BJ (cell line): Measurements from ENCODE around the gene SMIM33. TPM values are rescaled to one million over a fixed set of nuclear protein-coding genes. Genes with fewer than 3 reads are reported as not detected.
A peak's percentile ranks its signal among the peaks of the same experiment; 100 is the strongest.
"Not testable (repeated sequence)": the region's sequence is repeated elsewhere in the genome, so short reads cannot be mapped to it uniquely, and the experiment has no call there.

Experiments
- CTCF ChIA-PET: fragments of 350-600 bp; formaldehyde crosslinking; extraction: SDS; loops from one replicate; lab custom pipeline; 2021; ENCODE audit warnings: antibody characterized with exemption, inconsistent platforms; lab: Yijun Ruan, JAX
- POLR2A ChIA-PET: fragments of 300-600 bp; sonication (Branson Sonifier 250); formaldehyde crosslinking; extraction: SDS; loops from one replicate; lab custom pipeline; 2021; ENCODE audit warnings: antibody characterized with exemption; lab: Charles Lee
- DNase-seq: peaks from one replicate; pipeline ENCODE4 v3.0.0-alpha.2; 2011; ENCODE audit warnings: low read depth
- H3K27me3 ChIP-seq: 2 replicates; pipeline ENCODE4 v1.6.0; 2011; ENCODE audit warnings: low read length; ENCODE audit not compliant: control insufficient read depth, insufficient read depth
- H3K36me3 ChIP-seq: 2 replicates; pipeline ENCODE4 v1.5.1; 2011; ENCODE audit warnings: low read length; ENCODE audit not compliant: control insufficient read depth, insufficient read depth
- H3K4me3 ChIP-seq: 2 replicates; pipeline ENCODE4 v1.5.1; 2011; ENCODE audit warnings: low read depth, mild to moderate bottlenecking, control low read depth, low read length
- CTCF ChIP-seq: IDR thresholded peaks from 2 replicates; pipeline ENCODE4 v1.5.1; 2011; ENCODE audit warnings: low read depth, mild to moderate bottlenecking, control low read depth, inconsistent platforms, low read length, moderate library complexity; ENCODE audit not compliant: insufficient read depth
- polyA plus RNA-seq: library from polyadenylated mRNA; depleted of rRNA; stranded (reverse); fragments of >200 nt; gene quantifications from 2 replicates; pipeline ENCODE4 v1.2.3, GENCODE V29; 2011

The SMIM33 gene
- polyA plus RNA-seq, 1 experiment = not detected

GRCh38 chr5:139431706-139432105 lies 39.1 kb upstream of the SMIM33 start:
- POLR2A ChIA-PET = no interaction called here
- CTCF ChIA-PET = no interaction called here
- TF ChIP-seq CTCF = no peak
- no peak overlapping the region for H3K4me3 ChIP-seq
- no peak for DNase-seq
- H3K27me3 ChIP-seq = no peaks in the 10 kb centered on the region
- H3K36me3 ChIP-seq = no peaks in the 10 kb centered on the region

GRCh38 chr5:139435676-139436075 lies 35.1 kb upstream of the SMIM33 start:
- H3K27me3 ChIP-seq = no peaks in the 10 kb centered on the region
- no peak for DNase-seq
- no peak overlapping the region for H3K4me3 ChIP-seq
- ChIA-PET POLR2A (no interaction called here), CTCF (interaction anchor here (0.8 to 1.5 kb wide), 3 partner anchors 10 to 15 kb away, joined by 3 to 8 read pairs (median 8); no protein-coding TSS in a partner anchor)
- no peaks in the 10 kb centered on the region for H3K36me3 ChIP-seq
- TF ChIP-seq CTCF = no peak

- ChIA-PET POLR2A (no interaction called here), CTCF (interaction anchor here (0.5 to 2.3 kb wide), 4 partner anchors 15 to 124 kb away, joined by 4 to 12 read pairs (median 7); no protein-coding TSS in a partner anchor)
- no peaks in the 10 kb centered on the region for H3K36me3 ChIP-seq
- H3K4me3 ChIP-seq = peak overlapping the region; percentile 69
- no peak for TF ChIP-seq CTCF
- no peak for DNase-seq
- no peaks in the 10 kb centered on the region for H3K27me3 ChIP-seq
These were observed 32.1 kb upstream of the SMIM33 start for GRCh38 chr5:139438707-139439012.

- TF ChIP-seq CTCF = no peak
- POLR2A ChIA-PET = interaction anchor here (0.6 kb wide), 1 partner anchor 61 kb away, joined by 11 read pairs; no protein-coding TSS in a partner anchor
- H3K4me3 ChIP-seq = peak within 1 kb of the TSS; percentile 69
- CTCF ChIA-PET = interaction anchor here (0.5 to 2.3 kb wide), 4 partner anchors 16 to 123 kb away, joined by 4 to 12 read pairs (median 7); no protein-coding TSS in a partner anchor
- DNase-seq = no peak
- no peaks in the 10 kb centered on the region for H3K27me3 ChIP-seq
- H3K36me3 ChIP-seq = no peaks in the 10 kb centered on the region
These were observed 31.5 kb upstream of the SMIM33 start, which contains the start of gene DNAJC18 for GRCh38 chr5:139439013-139439903. TSS of gene DNAJC18 (minus strand) at chr5:139439525. CDS start at chr5:139439445, 80 bp downstream.

GRCh38 chr5:139440416-139440815 lies 30.4 kb upstream of the SMIM33 start:
- H3K27me3 ChIP-seq, POLR2A ChIA-PET, DNase-seq, H3K36me3 ChIP-seq, H3K4me3 ChIP-seq, CTCF ChIA-PET: not testable (repeated sequence)
